GM21447 (cell line): ENCODE measurements around the gene DCP2.
A peak's percentile ranks its signal among the peaks of the same experiment; 100 is the strongest.

Source experiments
- ATAC-seq: cut with Tn5 transposase; IDR thresholded peaks from one replicate; pipeline ENCODE4 v1.9.1; 2021; ENCODE audit not compliant: unreplicated experiment

DCP2 gene

DNA sequence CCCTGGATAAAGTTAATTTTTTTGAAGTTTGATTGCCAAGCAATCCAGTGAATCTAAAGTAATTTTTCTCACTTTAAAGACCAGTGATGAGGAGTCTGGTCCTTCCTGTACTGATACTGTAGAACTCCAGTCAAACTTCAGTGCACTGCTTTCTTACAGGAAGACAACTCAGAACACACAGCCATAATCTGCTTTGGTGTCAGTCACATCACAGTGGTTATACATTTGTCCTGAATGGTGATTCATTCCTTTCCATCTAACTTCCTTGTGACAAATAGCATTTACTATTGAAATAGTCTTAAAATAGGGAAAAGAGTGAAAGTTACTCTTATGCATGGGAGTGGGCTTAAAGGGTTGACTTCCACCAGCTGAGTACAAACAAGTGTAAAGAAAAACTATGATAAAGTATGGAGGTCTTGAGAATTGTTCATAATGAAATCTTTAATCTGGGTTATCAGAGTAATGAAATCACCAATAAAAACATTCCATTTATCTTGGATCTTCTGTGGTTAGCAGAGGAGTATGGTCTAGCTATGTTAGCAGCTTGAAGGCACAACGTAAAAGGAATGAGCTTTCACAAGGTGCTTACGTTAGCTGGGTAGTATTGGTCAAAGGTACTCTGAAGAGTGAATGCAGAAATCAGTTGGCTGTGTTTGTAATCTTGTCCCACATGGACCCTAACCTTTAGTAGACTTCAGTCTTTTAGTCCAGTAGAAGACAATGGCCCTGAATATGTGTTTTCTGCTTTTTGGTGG is 41.5 kb downstream of the DCP2 start:
- ATAC-seq: no peak

DNA sequence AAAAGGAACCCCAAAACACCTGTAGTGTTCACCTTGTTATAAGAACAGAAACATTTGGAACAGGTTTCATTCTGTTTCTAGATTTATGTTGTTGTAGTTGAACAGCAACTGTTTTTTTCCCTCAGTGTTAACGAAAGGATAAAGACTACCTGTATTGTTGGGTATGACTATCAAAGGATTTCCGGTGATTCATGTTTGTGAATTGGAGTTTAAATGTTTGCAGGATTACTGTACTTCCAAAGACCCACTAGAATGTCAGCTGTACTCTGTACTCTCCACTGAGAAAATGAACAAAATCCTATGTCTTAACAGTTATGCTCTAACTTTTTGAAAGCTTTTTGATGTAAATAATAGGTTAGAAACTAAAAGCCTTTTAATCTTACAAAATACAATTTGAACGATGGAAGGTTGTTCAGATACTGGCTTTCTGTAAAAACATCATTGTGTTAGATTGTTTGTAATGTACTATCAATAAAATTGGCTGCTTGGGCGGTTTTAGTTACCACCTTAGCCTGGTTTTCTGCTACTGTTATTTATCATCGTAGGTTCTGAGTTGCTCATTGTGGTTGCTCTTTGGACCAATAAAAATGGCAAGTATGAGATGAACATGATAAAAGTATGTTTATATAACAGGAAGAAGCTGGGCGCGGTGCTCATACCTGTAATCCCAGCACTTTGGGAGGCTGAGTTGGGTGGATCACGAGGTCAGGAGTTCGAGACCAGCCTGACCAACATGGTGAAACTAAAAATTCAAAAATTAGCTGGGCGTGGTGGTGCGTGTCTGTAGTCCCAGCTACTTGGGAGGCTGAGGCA is 44.1 kb downstream of the DCP2 start:
- no peak for ATAC-seq

DNA sequence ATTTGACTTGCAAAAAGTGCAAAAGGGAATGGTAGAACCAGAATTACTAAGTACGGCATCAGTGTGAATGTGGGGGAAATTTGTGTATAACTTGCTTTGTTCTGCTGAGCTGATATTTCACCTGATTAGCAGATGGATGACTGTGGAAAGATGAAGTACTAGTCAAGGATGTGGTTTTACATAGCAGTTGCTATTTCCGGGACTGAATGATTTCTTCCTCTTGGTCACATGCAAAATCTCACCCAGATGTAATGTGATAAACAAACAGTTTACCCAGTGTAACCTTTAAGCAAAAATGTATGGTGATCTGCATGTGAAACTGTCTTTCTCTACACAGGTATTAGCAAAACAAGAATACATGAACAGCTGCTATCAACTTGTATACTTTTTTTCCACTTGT is 46.1 kb downstream of the DCP2 start:
- ATAC-seq: peak; percentile 84

DNA sequence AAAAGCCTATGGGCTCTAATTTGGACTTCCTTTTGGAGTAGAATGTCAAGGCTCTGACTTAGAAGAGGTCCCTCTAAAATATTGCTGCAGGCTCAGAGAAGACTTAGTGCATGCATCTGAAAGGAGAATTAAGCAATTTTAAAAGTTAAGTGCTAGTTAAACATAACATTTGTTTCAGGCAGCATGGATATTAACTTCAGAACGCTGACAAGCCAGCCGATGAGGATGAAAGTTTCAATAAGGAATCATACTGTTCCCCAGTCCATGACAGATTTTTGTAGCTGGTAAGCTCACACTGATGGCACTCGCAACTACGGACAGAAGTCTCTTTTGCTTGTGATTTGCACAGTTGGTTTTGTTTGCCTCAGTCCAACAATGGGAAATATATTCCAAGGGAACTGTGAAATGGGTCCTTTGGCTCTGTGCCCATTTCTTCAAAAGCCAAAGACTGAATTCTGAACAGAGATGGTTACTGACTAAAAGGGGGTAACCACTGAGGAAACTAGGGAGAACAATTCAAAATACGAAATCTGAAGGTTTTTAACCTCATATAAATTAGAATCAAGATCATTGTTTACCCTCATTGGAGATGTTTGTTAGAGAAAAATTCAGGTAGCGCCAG is 47.6 kb downstream of the DCP2 start:
- no peak for ATAC-seq

DNA sequence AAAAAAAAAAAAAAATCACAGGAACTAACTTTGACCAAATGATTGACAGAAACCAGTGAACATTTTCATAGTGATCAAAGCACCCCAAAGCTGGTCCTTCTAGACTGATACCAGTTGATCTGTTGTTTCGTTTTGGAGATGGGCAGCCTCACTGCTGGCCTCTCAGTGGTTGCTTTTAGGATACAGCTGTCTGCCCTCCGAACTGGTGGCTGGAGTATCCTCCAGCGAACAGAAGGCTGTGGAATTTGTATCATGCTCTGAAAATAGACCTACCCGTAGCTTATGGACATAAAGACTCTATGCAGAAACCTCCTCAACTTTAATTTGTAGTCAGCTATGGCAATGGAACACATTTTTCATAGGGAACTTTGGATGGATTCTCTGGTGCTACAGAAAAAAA is 49.0 kb downstream of the DCP2 start:
- no peak for ATAC-seq

DNA sequence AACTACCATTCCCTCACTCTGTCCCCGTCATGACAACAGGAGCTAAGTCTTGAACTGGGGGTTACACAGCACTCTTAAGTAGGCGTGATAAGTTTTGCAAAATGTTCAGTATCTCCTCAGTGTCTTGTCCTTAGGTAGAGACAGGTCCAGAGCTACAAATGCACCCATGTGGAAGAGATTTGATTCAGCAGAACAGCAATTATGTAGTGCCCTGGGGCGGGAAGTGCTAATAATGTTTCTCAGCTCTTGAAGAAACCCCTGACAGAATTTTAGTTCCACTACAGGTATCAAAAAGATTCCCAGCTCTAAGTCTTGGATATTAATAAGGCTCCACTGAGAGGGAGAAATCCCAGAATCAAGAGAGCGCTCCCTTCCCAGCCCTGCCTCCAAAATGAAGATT is 49.6 kb downstream of the DCP2 start:
- ATAC-seq: no peak

DNA sequence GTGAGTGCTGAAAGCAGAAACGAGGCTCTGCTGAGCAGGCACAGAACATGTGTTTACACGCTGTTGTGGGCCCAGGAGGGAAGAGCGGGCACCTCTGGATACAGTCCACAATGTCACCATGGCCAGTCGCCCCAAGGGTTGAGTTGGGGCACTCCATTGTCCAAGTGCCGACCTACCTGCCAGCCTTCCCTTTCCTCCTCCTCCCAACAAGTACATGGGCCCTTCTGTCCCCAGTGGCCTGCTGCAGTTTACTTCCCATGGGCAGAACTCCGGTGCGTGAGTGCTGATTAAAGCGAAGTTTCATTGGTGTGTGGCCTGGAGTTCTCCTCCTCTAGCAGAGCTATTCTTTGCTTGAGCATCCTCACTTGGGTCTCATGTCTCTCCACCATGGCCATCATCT is 50.4 kb downstream of the DCP2 start:
- no peak for ATAC-seq

DNA sequence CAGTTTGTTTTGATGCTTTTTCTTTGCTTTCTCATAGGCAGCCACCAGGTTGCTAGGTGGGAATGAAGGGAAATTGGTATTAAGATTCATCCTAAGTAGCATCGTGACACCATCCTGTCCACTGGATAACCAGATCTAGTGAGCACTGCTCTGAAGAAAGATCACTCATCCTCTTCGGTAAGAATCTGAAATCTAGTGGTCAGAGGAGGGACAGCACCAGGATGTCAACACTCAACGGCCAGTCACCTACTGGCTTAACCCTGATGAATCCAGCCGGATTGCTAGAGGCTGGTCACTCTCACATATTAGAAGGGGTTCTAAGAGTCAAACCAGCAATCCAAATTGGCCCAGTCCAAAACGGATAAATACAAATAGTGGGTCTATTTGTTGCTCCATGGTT is 50.8 kb downstream of the DCP2 start:
- no peak for ATAC-seq

DNA sequence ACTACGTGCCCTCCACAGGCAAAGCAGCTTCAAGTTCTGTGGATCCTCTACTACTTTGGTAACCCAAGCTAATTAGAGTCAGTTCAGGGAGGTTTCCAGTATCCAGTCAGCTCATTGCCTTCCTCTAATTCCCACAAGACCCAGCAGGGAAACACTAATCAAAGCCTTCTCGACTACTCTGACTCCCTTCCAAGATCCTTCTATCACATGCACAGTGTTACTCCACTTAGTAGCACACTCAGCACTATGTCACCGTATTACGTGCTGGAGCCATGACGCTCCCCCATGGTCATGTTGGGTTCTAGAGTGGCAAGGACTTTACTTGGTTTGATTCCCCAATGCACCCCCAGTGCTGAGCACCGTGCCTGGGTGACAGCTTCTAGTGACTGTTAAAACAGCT is 53.0 kb downstream of the DCP2 start:
- no peak for ATAC-seq

DNA sequence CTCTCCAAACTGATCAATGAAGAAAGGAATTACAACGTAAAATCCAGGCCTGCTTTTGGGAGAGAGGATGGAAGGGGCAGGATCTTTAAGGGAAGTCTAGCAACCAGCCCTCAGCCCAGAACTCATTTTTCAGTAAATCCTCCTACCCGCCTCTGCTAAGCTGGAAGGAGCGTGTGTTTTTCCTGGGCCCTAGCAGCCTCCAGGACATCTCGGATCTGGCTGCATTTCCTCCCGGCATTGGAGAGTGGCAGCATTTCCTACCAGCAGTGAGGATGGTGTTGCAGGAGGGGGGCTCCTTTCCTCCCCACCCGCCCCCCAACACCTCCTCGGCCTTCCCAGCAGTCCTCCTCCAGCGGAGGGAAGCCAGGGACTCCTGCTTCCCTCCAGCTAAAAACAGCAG is 54.5 kb downstream of the DCP2 start:
- ATAC-seq: no peak

DNA sequence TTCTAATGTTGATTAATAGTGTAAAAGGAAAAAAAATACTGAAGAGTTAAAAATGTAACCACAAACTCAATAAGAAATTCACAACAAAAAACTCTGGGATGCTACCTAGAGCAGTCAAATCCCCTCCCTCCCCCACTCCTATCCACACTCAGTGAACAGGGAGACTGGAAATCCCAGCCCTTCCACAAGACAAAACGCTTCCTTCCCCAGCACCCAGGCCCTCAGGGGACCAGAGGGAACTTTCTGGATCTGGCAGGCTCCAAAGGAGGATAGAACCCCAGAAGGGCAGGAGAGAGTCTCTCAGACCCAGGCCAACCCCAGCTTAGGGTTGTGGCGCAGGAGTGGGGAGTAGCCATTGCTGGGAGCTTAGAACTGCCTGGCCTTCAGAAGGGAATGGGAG is 55.0 kb downstream of the DCP2 start:
- ATAC-seq: no peak

DNA sequence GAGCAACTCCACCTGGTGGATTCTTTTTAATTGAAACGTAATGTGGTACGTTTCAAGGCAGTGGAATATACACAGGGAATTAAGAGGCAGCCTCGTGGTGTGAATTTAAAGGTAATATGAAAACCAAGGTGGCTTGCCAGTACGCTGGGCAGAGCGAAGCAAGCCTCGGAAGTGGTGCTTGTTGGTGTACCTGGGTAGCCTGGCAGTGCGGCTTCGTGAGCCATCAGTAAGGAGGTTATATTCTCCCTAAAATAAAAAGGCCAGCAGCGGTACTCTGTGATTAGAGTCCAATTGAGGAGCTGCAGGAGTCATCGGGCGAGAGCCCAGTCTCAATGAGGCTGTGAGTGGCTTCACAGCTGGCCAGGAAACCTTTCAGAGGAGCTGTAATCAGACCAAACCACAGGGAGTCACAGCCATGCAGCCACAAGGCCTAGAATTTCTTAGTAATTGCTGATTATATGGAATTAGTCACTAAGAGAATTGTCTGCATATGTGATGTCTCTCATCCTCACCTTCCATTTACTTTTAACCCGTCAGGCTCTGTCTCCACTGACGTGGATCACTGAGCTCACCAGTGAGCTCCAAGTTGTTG is 57.7 kb downstream of the DCP2 start:
- no peak for ATAC-seq

DNA sequence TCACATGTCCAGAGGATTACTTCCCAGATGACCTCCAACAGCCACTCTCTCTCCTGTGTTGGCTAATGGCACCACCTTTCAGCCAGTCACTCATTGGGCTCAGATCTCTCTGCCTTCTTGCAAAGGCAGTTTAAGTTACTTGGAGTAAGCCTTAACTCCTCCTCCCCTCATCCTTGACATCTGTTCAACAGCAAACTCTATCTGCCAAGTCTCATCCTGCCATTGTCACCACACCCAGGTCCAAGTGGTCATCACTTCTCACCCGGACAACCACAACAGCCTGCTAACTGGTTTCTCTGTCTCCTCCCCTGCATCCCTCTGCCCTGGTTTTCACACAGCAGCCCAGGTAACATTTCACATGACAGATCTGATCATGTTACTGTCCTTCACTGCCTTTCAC is 58.5 kb downstream of the DCP2 start:
- no peak for ATAC-seq

DNA sequence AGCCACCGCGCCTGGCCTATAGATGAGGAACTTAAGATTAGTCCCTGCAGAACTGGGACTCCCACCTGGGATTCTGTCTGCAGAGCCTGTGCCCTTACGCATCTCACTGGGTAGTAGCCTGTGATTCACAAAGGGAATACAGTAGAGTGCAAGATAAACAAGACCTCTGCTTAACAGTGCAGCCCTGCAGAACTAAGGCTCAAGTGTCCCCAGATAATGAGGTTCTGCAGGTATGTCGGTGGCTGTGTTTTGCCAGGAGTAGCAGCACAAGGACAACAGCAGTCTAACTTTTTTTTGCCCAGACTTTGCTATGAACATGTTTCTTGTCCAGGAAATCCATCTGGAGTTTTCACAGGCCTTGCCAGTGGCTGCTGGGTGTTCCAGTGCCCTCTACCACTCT is 59.7 kb downstream of the DCP2 start:
- ATAC-seq: no peak

DNA sequence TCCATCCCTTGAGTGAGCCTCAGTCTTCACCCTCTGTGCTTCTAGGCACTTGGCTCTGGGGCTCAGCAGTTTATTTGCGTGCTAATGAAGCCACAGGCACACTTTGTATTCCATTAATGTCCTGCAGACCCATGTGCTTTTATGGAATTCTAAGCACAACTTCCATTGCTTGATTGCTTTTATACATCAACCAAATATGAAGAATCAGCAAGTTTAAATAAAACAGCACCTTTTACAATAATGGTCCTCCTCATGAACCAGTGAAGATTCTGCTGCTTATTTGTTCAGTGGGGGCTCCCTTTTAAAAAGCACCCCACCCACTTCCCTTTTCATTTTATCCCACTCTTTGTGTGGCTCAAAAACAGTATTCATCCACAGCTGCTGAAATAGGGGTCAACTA is 60.2 kb downstream of the DCP2 start:
- ATAC-seq: no peak

DNA sequence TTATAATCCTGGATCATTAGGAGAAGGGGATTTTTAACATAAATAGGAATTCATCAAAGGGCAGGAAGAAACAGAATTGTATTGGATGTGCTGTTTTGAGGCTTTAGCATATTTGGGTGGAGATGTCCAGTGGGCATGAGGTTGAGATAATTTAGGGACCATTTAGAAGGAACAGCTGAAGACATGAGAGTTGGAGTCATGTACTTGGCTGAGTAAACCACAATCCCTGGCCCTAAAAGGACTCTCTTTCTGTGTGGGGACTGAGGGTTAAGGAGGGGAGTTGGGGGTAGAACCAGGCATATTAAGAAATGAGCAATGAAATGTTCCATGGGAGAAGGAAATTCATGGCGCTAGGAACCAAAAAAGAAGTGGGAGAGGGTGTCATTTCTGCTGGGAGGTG is 61.5 kb downstream of the DCP2 start:
- no peak for ATAC-seq

DNA sequence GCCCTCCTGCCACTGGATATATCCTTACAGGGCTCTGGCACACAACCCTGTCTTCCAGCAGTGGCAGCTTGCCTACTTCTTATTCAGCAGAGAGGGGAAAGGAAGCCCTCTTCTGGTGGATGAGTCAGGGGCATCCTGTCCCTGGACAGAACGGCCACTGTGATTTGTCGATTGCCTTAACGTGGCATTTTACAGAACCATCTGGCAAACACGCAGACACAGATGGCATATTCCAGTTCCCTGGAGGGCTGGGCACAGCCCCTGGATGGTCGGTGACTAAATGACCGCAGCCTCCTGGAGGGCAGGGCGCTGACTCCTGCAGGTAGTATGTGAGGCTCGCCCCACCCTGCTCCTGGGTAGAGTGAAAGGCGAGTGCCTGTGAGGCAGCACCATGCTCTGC is 62.1 kb downstream of the DCP2 start:
- no peak for ATAC-seq

DNA sequence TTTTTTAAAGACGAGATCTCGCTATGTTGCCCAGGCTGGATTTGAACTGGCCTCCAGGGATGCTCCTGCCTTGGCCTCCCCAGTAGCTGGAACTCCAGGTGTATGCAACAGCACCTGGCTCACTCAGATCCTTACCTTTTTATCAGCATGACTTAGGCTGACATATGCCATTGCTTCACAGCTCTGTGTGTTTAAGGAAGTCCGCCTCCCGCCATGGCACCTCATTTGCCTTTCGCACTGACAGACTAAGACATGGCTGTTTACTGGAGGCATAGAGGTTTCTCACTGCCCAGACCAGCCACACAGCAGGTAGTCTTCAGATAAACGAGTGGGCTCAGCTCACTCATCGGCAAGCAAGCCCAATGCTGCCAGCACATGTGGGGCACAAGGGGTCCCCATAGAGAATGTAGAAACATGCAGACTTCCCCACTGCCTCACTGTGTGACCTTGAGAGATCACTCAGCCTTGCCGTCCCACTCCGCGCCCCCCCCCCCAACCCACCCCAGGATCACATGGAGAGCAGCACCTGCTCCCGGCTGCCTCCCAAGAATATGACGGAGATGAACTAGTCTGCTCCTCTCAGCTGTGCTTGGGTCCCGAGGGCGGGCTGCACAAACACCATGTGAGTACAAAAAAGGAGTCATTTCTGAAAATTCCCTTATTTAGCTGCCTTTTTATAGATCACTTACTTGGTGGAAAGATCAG is 62.8 kb downstream of the DCP2 start:
- ATAC-seq: no peak

DNA sequence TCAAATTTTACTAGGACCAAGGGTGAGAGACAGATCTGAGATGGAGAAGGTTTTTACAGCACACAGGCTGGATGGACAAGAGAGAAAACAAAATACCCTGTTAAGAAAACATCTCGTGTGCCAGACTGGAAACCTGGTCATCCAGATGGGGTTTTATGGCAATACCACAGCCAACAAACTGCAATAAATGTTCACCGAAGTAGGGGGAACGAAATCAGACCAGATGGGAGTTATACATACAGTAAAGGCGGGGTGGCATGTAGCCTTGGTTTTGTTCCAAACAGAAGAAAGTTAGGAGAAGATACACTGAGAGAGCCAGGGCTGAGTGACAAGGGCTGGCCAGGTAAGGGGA is 63.3 kb downstream of the DCP2 start:
- ATAC-seq: no peak

DNA sequence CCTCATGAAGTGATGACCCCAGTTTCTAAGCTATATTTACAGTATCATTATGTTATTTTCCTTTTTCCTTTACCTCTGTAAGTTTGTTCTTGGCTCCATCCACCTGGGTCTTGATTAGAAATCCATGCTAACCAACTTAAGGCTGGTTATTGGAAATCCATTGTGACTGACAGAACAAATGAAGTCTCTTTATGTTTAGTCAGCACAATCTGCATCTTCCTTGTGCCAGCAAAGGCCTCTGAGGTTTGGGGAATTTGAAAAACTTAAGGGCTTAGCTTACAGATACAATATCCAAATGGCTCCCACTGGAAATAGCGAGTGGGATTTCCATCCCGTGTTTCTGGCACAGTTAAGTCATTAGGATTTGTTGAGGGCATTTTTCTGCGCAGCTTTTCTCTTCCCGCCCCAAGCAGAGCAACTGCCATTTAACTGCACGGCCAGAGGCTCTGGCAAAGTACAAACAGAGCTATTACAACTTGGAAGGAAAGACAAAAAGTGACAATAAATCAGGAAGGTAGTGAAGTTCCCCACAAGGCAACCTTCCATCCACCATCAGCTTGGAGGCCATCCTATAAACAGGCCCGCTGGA is 64.2 kb downstream of the DCP2 start:
- ATAC-seq: no peak
